Cardiac muscle cell (in vitro differentiated cells and primary cell): Measurements from ENCODE around the gene KCNJ10. TPM values are rescaled to one million over a fixed set of nuclear protein-coding genes. Genes with fewer than 3 reads are reported as not detected.
"Not testable (repeated sequence)": the region's sequence is repeated elsewhere in the genome, so short reads cannot be mapped to it uniquely, and the experiment has no call there.

Source experiments
- DNase-seq, 2 donors: peaks; one replicate each; pipeline versions ENCODE4 v3.0.0 to v3.0.0-alpha.2; 2010 to 2017; ENCODE audit warnings: low read depth in 1 of 2, low spot score in 1 of 2
- H3K27ac ChIP-seq: fragments of 200-600 bp; sonication (generic); 2 replicates; pipeline ENCODE4 v1.5.1; 2016
- H3K27me3 ChIP-seq: fragments of 200-600 bp; sonication (generic); 2 replicates; pipeline ENCODE4 v1.6.0; 2016; ENCODE audit warnings: control low read depth
- H3K36me3 ChIP-seq: fragments of 200-600 bp; sonication (generic); 2 replicates; pipeline ENCODE4 v1.5.1; 2016; ENCODE audit warnings: control low read depth
- H3K4me1 ChIP-seq: fragments of 200-600 bp; sonication (generic); 2 replicates; pipeline ENCODE4 v1.8.1; 2017; ENCODE audit warnings: low read depth, mild to moderate bottlenecking, mixed run types
- H3K4me3 ChIP-seq: fragments of 200-600 bp; sonication (generic); 2 replicates; pipeline ENCODE4 v1.5.1; 2016; ENCODE audit warnings: mild to moderate bottlenecking
- H3K9me3 ChIP-seq: fragments of 200-600 bp; sonication (generic); 2 replicates; pipeline ENCODE4 v1.5.1; 2017; ENCODE audit warnings: low read depth, mild to moderate bottlenecking, control low read depth
- CTCF ChIP-seq: IDR thresholded peaks from 2 replicates; pipeline ENCODE4 v1.5.1; 2012; ENCODE audit warnings: low read depth, mild to moderate bottlenecking, low read length
- polyA plus RNA-seq: library from polyadenylated mRNA; unstranded; fragments of >200 nt; fragmentation: Nextera tagmentation; extraction: Ambion mirVana; gene quantifications from 2 replicates; pipeline ENCODE4 v1.2.1, GENCODE V29; 2016
- total RNA-seq: library from RNA; depleted of rRNA; stranded (reverse); fragments of >200 nt; gene quantifications from 2 replicates; pipeline ENCODE4 v1.2.3, GENCODE V29; 2016

KCNJ10 gene
- total and polyA plus RNA-seq, 2 experiments from 2014 or later = 0.35 to 0.42 TPM

GRCh38 chr1:160052936-160053335, 17.0 kb downstream of the KCNJ10 start:
- no peak for TF ChIP-seq CTCF
- Histone ChIP-seq H3K4me1 (no peaks in the 10 kb centered on the region), H3K9me3 (no peaks in the 10 kb centered on the region), H3K36me3 (no peaks in the 10 kb centered on the region), H3K4me3 (no peak overlapping the region), H3K27me3 (peaks cover 11% of the 10 kb centered on the region), H3K27ac (no peak overlapping the region)
- DNase-seq = no peak

- Histone ChIP-seq H3K27ac (no peak overlapping the region), H3K4me3 (no peak overlapping the region), H3K9me3 (no peaks in the 10 kb centered on the region), H3K4me1 (peaks cover 3% of the 10 kb centered on the region), H3K36me3 (no peaks in the 10 kb centered on the region), H3K27me3 (peaks cover 16% of the 10 kb centered on the region)
- no peak for TF ChIP-seq CTCF
- no peak for DNase-seq
These were observed 19.3 kb downstream of the KCNJ10 start for GRCh38 chr1:160050619-160051018.

GRCh38 chr1:160050182-160050581, 19.8 kb downstream of the KCNJ10 start:
- not testable (repeated sequence) for DNase-seq, H3K4me3 ChIP-seq, H3K36me3 ChIP-seq, H3K4me1 ChIP-seq, H3K27ac ChIP-seq, H3K9me3 ChIP-seq
- H3K27me3 ChIP-seq = peaks cover 16% of the 10 kb centered on the region

GRCh38 chr1:160049101-160049500, 20.9 kb downstream of the KCNJ10 start:
- no peak for DNase-seq
- Histone ChIP-seq H3K27me3 (peaks cover 16% of the 10 kb centered on the region), H3K9me3 (no peaks in the 10 kb centered on the region), H3K36me3 (no peaks in the 10 kb centered on the region), H3K4me1 (peaks cover 3% of the 10 kb centered on the region), H3K4me3 (no peak overlapping the region), H3K27ac (no peak overlapping the region)
- no peak for TF ChIP-seq CTCF

GRCh38 chr1:160048335-160048734, 21.6 kb downstream of the KCNJ10 start:
- Histone ChIP-seq H3K4me1 (peaks cover 3% of the 10 kb centered on the region), H3K4me3 (no peak overlapping the region), H3K9me3 (no peaks in the 10 kb centered on the region), H3K27ac (no peak overlapping the region), H3K36me3 (no peaks in the 10 kb centered on the region), H3K27me3 (peaks cover 16% of the 10 kb centered on the region)
- no peak for DNase-seq
- no peak for TF ChIP-seq CTCF

- Histone ChIP-seq H3K27me3 (peaks cover 8% of the 10 kb centered on the region), H3K4me3 (no peak overlapping the region), H3K4me1 (peaks cover 3% of the 10 kb centered on the region), H3K36me3 (no peaks in the 10 kb centered on the region), H3K9me3 (no peaks in the 10 kb centered on the region), H3K27ac (no peak overlapping the region)
- no peak for TF ChIP-seq CTCF
- no peak for DNase-seq
These were observed 22.6 kb downstream of the KCNJ10 start for GRCh38 chr1:160047111-160047991.
